ENCODE data around the gene DGKI.
"Not testable (repeated sequence)": the region's sequence is repeated elsewhere in the genome, so short reads cannot be mapped to it uniquely, and the experiment has no call there.

The DGKI gene

DNA sequence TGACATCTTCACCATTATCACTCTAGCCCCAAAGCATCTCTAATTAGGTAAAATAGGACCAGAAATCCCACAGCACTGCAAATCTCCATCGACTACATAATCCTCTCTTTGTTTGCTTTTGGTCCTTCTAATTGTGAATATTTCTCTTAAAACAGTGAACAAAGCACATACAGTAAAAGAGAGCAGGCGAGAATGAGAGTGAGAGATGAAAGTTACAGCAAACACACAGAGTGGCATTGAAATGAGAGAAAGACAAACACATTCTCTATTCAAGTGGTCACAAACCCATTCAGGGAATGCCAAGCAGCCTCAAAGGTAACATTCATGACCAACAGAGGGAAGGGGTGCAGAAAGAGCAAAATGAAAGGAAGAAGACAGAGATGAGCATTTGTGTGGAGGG, 393.4 kb downstream of the DGKI start:
- DNase-seq: no peak

DNA sequence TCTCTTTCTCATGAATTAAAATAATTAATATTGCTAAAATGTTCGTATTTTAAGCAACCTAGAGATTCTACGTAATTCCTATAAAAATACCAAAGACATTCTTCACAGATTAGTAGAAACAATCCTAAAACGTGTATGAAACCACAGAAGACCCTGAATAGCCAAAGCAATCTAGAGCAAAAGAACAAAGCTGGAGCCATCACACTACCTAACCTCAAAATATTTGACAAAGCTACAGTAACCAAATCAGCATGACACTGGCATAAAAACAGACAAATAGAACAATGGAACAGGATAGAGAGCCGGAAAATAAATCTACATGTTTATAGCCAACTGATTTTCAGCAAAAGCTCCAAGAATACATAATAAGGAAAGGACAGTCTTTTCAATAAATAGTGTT, 397.8 kb downstream of the DGKI start:
- no peak for DNase-seq

DNA sequence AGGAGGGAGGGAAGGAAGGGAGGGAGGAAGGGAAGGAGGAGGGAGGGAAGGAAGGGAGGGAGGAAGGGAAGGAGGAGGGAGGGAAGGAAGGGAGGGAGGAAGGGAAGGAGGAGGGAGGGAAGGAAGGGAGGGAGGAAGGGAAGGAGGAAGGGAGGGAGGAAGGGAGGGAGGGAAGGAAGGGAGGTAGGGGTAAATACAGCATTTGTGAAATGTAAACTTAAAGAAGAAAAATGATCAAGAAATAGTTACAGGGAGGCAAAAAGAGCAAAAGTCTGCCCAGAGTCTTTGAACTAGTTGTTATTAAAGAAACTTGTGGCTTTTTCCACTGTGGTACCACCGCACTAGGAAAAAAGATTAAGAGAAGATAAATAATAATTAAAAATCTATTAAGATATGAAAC, 398.2 kb downstream of the DGKI start:
- not testable (repeated sequence) for DNase-seq

DNA sequence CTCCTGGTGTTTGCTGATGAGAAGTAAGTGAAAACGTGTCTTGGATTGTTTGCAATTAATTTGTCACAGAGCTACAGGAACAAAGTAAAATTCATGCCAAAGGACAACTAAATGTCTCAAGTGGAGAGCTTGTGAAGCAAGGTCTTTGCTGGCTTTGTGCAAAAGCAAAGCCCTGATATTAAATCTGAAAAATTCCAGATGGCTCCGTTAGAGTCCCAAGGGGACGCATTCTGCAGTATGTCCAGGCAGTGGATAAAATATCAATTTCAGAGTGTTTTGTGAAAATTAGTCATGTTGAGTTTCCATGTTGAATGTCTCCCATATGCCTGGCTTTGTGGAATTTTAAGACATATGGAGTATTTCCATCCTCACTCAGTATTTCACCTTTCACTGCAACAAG, 400.7 kb downstream of the DGKI start:
- DNase-seq: no peak

DNA sequence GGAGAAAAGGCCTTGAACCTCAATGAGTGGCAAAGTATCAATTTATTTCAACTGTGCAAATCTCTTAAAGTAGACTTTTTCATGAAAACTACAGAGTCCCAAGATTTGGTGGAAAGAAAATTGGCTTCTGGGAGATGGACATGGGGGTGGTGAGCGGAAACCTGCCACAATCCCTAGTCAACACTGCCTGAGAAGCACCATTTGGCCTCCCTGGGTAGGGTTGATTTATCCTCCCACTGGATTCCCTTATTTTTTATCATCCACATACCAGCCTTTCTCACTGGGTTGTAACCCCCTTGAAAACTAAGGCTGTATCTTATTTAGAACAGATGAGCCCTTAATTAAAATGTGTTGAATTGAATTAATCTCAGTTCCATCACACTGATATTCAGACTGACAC, 401.5 kb downstream of the DGKI start:
- no peak for DNase-seq

DNA sequence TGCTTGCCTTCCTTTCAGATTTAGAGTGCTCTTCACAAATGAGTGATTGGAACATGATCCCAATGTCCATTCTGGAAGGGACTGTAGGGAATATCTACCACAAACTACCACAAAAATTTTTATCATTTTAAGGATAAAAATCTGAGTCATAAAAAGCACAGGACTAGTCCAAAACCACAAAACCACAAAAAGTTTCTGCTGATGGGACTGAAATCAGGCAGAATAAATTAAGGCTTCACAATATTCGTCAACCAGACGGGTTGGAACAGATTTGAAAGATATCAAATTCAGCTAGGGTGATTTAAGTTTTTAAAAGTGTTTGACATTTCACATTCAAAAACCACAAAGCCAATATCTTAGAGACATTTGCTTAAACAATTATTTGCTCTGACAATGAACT, 403.2 kb downstream of the DGKI start:
- DNase-seq: no peak

DNA sequence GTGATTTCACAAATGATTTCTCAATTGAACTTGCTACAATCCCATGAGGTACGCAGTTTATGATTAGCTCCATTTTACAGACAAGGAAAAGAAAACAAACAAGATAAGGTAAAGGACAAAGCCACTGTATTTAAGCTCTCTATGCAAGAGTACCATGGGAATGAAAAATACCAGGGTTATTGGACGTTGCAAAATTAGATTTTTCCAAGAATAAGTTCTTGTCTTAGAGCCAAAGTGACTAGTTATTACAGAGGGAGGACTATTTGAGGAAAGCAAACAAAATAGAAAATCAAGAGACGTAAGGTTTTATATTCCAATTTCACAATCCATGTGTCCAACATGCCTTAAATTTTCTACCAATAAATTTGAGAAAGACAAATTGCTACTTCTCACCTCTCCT, 405.3 kb downstream of the DGKI start:
- DNase-seq: no peak

DNA sequence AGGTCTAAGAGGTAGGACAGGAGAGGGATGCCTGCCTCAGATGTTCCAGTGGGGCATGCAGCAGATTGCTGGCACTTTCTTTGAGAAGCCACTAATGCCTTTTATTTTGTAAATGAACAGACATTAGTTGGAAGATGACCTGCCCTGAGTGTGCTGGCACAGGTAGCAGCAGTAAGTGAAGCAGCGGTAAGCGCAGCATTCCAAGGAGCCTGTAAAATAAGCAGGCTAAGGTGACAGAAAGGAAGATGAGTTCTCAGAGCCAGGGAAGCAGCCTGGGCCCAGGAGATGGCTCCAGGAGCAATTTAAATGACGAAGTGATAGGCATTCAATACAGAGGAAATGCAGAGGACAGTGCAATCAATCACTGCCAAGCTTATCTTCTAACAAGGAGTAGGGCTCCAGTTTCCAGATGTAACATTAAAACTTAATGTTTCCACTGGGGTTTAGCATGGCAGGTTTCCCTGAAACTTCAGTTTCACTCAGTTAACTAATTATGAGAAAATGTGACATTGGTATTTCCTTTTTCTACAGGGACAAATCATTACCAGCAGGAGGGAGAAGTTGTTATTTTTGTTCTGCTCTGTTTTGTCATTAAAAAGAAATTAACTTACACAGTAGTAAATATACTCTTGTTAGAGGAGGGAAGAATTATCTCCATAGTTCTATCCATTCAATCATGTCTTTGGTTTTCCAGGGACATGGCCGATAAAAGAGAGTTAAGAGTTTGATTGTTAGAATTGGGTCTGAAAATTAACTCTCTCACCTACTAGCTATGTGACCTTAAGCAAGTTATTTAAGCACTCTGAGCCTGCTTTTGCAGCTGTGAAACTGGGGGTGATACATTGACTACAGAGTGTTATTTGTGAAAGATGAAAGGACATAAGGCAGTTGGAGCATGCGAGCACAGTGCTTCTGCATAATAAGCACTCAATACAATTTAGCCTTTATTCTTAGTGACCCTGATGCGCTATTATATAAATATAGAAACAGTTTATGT, 406.6 kb downstream of the DGKI start:
- DNase-seq: no peak

DNA sequence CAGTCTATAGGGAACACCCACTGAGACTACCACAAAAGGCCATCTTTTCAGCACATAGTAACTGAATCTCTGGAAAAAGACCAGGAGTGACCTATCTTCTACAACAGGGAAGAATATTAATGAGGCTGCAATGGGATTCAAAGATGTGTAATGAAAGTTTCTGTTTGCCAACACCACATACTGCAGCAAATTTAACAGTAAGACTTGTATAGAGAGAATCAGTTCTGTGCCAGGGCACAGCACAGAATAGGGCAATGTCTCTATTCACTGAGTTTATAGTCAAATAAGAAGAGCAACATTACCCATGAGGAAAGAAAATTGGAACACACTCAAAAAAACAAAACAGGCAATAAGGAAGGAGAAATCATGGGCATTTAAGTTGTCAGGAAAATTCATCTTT, 411.8 kb downstream of the DGKI start:
- DNase-seq: peak; percentile 35

DNA sequence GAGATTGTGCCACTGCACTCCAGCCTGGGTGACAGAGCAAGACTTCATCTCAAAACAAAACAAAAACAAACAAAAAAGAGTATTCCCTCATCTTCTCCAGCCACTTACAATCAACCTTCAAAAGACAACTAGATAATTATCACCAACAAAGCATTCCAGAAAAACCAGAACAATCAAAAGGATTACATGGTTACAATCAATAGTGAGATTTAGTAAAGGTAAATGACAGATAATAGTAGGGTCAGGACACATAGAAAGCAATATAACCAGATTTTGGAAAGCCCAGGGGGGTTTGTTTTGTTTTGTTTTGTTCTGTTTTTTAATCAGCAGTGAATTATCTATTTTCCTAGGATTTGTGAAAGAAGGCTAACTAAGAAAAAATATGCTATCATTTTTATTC, 412.2 kb downstream of the DGKI start:
- DNase-seq: peak; percentile 35

DNA sequence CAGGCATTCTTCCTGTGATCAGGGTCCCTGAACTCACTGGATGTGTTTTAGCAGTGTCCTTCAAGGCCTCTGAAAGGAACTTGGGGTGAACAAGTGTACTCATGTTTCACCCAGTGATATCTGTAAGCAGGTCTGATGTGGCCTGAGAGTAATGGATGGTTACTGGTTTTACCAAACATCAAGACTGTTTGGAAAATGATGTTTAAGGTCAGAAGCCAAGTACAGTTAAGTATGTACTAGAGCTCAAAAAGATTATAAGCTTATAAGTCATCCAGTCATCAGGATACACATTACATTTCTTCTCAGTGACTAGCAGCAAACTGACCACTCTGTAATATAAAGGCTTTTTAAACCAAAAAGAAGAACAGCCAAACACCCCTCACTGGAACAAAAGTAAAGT, 423.5 kb downstream of the DGKI start:
- no peak for DNase-seq

DNA sequence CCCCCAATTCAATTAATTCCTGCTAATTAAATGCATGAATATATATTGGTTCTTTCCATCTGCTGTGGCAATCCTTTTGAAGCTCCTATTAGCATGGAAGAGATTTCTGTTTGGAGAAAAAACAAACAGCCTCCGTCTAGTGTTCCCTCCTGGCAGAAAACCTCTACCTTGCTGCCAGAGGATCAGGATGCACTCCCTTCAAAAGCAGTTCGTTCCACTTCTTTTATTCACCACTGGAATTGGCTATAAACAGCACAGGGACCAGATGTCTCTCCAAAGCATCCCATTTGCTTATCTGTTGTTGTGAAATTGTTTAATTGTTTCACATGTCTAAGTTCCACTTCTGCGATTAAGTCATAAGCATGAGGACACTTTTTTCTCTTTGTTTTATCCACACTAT, 425.4 kb downstream of the DGKI start:
- no peak for DNase-seq

DNA sequence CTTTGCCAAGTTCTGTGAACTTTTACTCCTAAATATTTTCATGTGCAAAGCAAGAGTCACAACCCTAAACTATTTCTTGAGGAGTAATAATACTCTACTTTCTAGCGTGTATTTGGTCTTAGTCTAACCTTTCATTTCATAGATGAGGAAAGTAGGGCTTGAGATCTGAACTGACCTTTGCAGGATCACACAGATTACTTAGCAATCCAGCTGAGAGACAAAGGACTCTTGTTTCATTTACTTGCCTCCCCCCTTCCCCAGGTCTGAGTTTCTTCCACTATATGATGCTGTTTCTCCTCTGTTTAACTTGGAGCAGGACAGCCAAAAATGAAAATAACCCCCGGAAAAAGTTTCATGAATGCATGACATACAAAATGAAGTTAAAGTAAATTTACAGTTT, 427.9 kb downstream of the DGKI start:
- no peak for DNase-seq

DNA sequence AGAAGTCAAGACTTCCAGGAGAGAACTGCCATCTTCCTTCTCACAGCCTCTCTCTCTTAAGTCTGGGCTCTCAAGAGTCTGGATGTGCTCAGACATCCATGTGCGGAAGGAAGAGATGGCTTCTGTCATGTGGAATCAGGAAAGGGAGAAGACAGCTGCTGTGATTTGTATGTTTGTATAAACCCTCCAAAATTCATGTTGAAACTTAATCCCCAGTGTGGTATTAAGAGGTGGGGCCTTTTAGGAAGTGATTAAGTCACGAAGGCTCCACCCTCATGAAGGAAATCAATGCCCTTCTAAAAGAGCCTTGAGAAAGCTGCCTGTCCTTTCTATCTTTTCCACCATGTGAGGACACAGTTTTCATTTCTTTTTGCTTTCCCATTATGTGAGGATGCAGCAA, 429.3 kb downstream of the DGKI start:
- DNase-seq: no peak

DNA sequence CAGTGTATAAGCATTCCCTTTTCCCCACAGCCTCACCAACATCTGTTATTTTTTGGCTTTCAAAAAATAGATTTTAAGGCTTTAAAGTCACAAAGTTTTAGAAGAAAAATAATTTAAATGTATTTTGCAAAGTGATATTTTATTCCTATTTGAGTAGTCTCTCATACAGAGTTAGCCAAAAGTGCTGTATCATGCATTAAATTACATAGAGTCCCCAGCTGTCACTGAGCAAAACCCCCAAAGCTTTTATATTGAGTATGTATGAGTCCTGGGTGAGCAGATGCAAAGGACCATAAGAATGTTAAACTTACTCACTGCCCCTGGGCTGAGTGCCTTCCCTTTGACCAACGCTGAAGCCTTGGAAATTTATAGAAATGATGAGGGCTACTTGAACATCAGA, 432.9 kb downstream of the DGKI start:
- no peak for DNase-seq

DNA sequence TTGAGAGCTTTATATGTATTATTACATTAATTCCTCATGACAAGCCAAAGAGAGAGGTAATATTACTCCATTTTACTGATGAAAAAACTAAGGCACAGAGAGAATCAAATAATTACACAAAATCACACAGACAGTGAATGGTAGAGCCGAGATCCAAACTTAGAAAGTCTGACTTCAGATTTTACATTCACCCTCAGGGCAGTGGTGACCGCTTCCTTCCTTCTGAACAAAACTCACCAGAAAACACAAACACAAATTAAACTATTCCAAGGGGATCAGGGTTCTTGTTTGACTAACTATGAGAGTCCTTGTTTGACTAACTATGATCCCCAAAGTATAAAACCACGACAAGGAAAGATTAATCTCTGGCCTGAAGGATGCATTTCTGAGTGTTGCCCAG, 435.3 kb downstream of the DGKI start:
- no peak for DNase-seq

DNA sequence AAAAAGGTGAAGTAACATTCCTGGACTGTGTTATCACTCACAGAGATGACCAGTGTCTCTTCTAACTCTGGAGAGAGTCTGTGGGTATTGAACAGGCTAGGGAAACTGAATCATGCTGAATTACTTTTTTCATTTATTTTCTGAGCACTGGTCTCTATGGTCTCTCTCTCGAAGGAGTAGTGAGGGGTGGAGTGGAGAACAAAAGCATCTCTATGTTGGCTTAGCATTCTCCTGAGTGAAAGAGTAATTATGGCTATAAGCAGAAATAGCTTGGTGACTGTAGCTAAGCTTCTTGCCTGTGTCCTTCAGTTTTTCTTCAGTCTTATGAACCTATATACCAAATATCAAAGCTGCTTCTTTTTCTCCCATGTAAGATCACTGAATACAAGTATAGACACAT, 438.6 kb downstream of the DGKI start:
- DNase-seq: no peak

DNA sequence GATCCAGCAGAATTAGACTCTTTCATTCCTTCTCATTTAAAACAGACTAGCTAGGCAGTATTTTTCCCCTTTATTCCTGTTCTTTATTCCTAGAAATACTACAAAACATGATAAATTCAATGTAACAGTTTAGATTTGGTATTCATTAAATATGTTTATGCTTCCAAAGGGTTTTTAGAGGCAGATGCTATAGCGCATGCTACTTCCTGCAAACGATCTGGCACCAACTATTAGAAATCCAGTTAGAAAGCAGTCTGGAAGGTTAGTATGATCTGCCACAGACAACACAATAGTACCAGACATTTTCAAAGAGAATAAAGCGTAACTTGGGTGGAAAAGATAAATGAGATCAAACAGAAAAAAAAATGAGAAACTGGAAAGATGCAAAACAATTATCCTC, 439.7 kb downstream of the DGKI start:
- DNase-seq: no peak

DNA sequence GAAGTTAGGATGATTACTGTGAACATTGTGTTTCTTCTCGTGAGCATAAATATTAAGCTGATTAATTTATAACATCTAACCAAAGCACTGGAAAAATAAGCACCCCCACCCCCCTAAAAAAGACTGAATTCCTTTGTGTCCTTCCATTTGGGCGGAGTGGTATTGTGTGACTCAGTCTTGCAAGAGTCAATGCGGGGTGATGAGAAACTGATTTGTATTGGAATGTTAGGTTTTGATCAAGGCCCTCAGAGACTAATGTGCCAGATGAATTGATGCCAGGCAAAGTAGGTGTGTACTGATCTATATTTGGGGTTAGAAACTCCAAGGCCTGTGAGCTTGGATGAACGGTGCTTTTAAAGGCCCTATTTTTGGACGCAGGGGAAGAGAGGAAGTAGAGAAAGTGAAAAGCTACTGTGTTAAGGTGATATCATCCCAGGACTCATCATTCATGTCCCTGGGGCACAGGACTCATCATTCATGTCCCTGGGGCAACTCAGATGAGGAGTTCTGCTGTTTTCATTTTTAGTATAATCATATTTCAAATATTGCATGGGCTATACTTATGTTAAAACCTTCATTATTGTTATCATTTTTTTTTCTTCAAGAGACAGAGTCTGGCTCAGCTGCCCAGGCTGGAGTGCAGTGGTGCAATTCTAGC, 442.0 kb downstream of the DGKI start:
- no peak for DNase-seq

DNA sequence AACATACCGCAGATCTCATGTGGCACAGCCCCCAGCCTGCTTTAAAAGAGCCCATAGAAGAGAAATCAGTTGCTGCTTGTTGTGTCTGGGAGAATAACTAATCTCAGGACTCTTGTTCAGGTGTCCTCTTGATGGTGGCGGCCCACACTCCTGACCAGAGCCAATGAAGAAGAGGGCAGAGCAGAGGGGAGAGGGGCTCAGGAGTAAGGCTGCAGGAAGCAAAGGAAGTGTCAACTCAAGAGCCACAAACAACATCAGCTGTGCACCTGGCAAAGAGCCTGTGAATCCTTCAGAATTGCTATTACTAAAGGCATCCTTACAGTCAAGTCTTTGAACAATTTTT, 443.4 kb downstream of the DGKI start:
- no peak for DNase-seq

DNA sequence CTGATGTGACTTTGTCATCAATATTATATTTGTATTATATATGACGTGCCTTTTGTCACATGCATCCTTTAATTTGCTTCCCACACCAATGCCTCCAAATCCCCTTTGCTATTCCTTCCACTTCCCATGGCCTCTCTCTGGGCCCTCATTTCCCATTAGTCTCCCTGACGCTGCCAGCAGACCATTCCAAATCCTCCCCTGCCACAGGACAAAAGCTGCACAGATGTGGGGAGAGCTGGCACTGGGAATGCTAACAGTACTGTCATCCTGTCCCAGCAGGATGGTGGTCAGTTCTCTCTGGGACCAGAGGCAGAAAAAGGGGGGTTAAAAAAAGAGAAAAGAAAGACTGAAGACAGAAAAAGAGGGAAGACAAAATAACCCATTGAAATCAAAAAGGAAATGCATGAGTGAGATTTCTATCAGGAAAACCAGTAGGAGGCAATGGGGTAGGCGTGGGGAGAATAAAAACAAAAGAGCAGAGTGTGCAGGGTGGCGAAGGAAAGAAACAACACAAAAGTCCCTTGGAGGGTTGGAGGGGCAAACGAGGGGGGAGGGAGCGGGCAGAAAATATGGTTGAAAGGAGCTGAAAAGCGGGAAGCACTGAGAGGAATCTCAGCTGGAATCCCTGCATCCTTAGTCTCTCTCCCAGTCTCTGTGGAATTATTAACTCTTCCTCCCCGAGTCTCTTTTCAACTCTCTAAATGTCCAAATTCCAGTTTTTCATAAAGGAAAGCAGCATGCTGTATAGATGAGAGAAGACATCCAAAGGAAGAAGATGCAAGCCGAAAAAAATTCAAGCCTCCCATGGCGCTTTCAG, 444.0 kb downstream of the DGKI start:
- no peak for DNase-seq

DNA sequence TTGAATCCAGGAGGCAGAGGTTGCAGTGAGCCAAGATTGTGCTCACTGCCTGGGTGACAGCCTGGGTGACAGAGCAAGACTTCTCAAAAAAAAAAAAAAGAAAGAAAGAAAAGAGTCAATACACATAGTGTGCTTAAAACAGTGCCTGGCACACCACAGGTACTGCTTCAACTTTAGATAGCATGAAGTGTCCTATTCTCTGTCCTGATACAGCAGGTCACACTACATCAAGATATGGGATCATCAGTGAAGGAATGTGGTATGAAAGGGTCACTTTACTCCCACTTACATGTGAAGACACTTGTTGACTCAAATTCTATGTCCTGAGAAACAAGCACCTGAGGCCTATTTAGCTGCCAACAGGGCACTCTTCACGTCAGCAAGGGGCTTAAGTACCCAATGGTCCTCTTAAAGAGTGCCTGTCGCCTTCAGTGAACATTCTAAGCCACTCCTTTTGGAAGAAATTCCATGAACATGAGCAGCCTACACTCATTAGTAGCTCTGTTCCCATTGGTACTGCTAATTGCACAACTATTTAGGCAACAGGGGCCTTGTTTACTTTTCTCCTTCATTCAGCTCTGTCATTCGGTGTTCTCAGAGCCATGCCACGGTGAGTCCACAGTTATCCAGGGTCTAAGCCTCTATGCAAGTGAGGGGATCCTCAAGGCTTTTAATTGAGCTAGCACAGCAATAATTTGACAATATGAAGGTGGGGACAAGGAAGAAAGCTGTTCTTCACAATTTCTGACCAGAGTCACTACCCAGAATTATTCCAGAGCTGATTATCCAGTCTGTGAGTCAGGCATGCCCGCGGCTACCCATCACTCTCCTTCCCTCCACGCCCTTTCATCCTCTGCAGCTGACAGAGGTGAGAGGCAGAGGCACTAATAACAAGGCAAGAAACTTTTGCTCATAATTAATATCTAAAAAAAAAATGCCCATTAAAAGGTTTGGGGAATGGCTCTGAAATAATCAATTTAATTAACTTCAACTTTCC, 446.6 kb downstream of the DGKI start:
- DNase-seq: no peak
